HG02759 (cell line): Measurements from ENCODE around the gene SLC34A3.

ENCODE experiments used
- ATAC-seq: cut with Tn5 transposase; IDR thresholded peaks from one replicate; pipeline ENCODE4 v1.9.1; 2021; ENCODE audit warnings: mild to moderate bottlenecking, moderate library complexity; ENCODE audit not compliant: unreplicated experiment

SLC34A3 gene

GRCh38 chr9:137195525-137196220 is 35.0 kb upstream of the SLC34A3 start:
- no peak for ATAC-seq

GRCh38 chr9:137198051-137198901 is 32.4 kb upstream of the SLC34A3 start:
- ATAC-seq: no peak

- no peak for ATAC-seq
These were observed 31.8 kb upstream of the SLC34A3 start for GRCh38 chr9:137198902-137199283.

- ATAC-seq: no peak
These were observed 31.1 kb upstream of the SLC34A3 start for GRCh38 chr9:137199411-137200121.

GRCh38 chr9:137200311-137201204 is 30.1 kb upstream of the SLC34A3 start, which contains the start of gene TPRN:
Gene TPRN (minus strand): TSS chr9:137200741. CDS start chr9:137200711, 30 bp downstream.
- peak; percentile 89 for ATAC-seq

GRCh38 chr9:137201205-137201868 is 29.4 kb upstream of the SLC34A3 start:
- ATAC-seq: no peak

- ATAC-seq: no peak
These were observed 27.7 kb upstream of the SLC34A3 start for GRCh38 chr9:137202966-137203365.

- ATAC-seq: no peak
These were observed 26.0 kb upstream of the SLC34A3 start for GRCh38 chr9:137204731-137205125.

GRCh38 chr9:137205126-137206069 is 25.3 kb upstream of the SLC34A3 start, which contains the start of the genes NDOR1 and TMEM203:
Gene NDOR1 (plus strand): TSS chr9:137205700. CDS start chr9:137205778, 78 bp downstream.
Gene TMEM203 (minus strand): TSS chr9:137205648. CDS start chr9:137205414, 234 bp downstream.
- peak; percentile 50 for ATAC-seq

- no peak for ATAC-seq
These were observed 24.1 kb upstream of the SLC34A3 start for GRCh38 chr9:137206602-137207001.

GRCh38 chr9:137211532-137211931 is 19.2 kb upstream of the SLC34A3 start:
- ATAC-seq: no peak

- ATAC-seq: no peak
These were observed 18.2 kb upstream of the SLC34A3 start for GRCh38 chr9:137212520-137212919.

GRCh38 chr9:137213160-137214060 is 17.3 kb upstream of the SLC34A3 start:
- ATAC-seq: no peak

GRCh38 chr9:137214620-137215019 is 16.1 kb upstream of the SLC34A3 start:
- no peak for ATAC-seq

GRCh38 chr9:137215196-137215986 is 15.3 kb upstream of the SLC34A3 start:
- no peak for ATAC-seq

- no peak for ATAC-seq
These were observed 14.3 kb upstream of the SLC34A3 start for GRCh38 chr9:137216188-137216965.
